ENCODE results near the gene DNAH14.
"Not testable (repeated sequence)": the region's sequence is repeated elsewhere in the genome, so short reads cannot be mapped to it uniquely, and the experiment has no call there.

DNAH14 gene

DNA sequence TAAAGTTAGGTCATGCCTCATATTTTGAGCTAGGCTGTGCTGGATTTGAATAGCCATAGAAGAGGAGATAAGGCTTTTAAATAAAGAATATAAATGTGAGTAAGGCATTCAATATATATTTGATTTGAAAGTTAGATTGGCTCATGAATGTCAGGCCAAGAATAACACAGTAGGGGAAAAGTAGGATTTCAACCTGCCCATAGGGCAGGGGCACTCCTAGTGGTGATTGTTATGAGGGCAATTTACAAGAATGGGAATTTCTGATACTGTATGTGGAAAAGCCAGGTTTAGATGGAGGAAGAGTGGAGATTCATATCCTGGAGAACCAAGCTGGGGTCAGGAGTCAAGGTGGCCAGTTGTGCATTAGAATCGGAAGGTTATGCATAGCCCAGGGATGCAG lies 74.9 kb downstream of the DNAH14 start:
- no peak for DNase-seq

DNA sequence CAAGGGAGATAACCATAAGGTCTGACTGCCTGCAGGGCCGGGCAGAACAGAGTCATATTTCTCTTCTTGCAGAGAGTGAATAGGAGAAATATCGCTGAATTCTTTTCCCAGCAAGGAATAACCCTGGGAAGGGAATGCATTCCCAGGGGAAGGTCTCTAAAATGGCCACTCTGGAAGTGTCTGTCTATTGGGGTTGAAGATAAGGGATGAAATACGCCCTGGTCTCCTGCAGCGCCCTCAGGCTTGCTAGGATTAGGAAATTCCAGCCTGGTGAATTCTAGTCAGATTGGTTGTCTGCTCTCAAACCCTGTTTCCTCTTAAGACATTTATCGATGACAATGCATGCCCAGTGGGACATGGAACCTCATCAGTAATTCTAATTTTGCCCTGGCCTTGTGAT lies 76.9 kb downstream of the DNAH14 start:
- DNase-seq, result not testable (repeated sequence)

DNA sequence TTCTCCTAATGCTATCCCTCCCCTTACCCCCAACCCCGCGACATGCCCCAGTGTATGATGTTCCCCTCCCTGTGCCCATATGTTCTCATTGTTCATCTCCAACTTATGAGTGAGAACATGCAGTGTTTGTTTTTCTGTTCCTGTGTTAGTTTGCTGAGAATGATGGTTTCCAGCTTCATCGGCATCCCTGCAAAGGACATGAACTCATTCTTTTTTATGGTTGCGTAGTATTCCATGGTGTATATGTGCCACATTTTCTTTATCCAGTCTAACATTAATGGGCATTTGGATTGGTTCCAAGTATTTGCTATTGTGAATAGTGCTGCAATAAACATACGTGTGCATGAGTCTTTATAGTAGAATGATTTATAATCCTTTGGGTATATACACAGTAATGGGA lies 78.6 kb downstream of the DNAH14 start:
- DNase-seq, result not testable (repeated sequence)

DNA sequence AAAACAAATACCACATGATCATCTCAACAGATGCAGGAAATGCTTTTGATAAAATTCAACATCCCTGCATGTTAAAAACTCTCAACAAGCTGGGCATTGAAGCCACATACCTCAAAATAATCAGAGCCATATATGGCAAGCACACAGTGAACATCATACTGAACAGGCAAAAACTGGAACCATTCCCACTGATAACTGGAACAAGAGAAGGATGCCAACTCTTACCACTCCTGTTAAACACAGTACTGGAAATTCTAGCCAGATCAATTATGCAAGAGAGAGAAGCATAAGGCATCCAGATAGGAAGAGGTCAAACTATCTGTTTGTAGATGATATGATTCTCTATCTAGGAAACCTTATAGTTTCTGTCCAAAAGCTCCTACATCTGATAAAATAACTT lies 91.6 kb downstream of the DNAH14 start:
- no peak for DNase-seq

DNA sequence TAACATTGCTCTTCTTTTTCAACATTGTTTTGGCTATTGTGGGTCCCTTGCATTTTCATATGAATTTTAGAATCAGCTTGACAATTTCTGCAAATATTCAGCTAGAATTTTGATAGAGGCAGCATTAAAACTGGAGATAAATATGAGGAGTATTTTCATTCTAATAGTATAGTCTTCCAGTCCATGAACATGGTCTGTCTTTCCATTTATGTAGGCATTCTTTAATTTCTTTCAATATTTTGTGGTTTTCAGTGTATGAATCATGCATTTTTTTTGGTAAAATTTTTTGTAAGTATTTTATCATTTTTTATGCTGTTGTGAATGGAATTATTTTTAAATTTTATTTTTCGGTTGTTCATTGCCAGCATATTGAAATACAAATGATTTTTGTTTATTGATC lies 97.2 kb downstream of the DNAH14 start:
- no peak for DNase-seq

DNA sequence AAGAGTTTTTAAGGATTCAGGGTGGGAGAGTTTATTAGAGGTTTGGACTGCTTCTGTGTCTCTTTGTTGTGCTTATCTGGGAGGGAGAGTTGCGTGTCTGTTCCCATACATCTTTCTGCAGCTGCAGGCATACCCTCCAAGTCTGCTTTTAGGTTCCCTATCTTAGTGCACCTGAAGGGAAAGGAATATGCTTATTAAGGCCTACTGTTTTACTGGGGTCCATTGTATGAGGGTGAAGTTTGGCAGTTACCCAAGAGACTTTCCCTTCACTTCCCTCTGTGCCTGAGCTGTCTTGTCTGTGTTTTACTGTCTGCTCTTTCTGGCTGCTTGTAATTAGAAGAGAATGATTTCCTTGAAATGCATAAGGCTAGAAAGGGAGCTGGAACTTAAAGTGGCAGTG lies 107.0 kb downstream of the DNAH14 start:
- DNase-seq, result not testable (repeated sequence)

DNA sequence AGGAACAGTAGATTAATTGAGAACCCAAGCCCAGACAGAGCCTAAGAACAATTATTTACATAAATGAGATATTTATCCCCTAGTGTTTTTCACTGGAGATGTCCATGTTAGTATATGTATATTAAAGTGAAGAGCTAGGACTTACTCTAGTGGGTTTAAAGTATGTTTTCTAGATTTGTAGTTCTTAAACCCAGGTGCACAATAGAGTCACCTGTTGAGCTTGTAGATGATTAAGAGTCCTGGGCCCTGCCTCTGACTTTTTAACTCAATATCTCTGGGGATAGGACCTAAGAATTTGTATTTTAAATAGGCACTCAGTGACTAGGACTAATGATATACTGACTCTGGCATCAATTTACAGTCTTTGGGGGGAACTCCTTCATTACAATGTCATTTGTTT lies 112.8 kb downstream of the DNAH14 start:
- DNase-seq, result no peak

DNA sequence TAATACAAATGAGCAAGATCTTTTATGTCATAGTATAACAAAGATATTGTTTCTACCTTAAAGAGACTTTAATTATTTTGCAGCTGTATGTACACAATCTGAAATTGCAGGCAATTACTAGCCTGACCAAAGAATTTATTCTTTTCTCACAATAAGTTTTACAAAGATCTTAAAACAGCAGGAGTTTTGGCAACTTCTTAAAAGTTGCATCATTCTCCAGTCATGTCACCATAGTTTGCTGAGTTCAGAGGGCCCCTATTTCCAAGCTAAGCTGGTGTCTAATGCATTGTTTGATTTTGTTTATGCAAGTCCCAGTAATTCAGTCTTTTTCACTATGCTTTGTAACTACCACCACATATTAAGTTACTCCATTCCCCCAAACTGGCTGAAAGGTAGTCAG lies 114.8 kb downstream of the DNAH14 start:
- peak; percentile 9 for DNase-seq

DNA sequence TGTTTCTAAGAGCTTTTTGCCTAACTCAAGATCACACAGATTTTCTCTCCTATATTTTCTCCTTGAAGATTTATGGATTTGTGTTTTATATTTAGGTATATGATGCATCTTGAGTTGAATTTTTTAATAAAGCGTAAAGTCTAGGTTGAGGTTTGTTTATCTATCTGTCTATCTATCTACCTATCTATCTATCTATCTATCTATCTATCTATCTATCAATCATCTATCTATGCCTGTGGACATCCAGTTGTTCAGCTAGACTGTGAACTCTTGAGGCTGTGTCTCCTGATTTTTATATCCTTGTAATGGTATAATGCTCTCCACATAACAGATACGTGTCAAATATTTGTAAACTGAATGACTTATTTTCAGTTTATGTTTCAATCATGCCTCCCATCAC lies 120.1 kb downstream of the DNAH14 start:
- no peak for DNase-seq

DNA sequence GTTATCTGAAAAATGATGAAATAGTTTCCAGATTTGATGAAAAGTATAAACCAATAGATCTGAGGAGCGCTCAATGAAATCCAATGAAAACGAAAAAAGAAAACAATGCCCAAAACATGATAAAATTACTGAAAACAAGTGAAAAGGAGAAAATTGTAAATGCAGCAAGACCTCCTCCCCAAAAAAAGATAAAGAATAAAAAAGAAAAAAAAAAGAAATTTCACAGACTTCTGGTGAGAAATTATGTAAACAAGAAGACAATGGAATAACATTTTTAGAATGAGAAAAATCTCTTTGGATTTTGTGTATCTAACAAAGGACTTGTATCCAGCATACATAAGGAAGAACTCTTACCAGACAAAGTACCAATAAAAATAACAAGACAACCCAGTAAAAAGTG lies 134.2 kb downstream of the DNAH14 start:
- no peak for DNase-seq

DNA sequence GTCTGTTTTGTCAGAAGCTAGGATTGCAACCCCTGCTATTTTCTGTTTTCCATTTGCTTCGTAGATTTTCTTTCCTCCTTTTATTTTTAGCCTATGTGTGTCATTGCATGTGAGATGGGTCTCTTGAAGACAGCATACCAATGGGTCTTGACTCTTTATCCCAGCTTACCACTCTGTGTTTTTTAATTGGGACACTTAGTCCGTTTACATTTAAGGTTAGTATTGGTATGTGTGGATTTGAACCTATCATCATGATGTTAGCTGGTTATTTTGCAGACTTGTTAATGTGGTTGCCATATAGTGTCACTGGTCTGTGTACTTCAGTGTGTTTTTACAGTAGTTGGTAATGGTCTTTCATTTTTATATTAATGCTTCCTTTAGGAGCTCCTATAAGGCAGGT lies 141.5 kb downstream of the DNAH14 start:
- DNase-seq, result no peak

DNA sequence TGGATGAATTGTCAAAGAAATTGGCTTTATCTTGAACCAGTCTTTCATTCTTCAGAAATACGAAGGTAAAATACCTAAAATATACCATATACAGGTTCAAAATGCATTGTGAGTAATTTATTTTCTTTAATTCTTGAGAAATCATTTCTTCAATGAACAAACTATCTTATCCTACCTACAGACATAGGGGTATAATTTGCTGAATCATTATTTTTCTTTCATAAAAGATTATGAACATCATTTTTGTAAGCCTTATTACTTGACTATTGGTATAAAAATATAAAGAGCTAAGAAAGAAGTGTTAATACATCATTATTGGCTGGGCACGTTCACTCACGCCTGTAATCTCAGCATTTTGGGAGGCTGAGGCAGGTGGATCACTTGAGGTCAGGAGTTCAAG lies 167.7 kb downstream of the DNAH14 start:
- DNase-seq, result no peak

DNA sequence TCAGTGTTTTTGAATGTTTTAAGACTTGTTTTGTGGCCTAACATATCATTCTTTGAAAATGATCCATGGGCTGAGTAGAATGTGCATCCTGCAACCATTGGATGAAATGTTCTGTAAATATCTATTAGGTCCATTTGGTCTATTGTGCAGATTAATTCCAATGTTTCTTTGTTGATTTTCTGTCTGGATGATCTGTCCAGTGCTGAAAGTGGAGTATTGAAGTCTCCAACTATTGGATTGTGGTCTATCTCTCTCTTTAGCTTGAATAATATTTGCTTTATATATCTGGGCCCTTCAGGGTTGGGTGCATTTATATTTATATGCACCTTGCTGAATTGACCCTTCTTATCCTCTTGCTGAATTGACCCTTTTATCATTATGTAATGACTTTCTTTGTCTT lies 181.5 kb downstream of the DNAH14 start:
- DNase-seq, result no peak

DNA sequence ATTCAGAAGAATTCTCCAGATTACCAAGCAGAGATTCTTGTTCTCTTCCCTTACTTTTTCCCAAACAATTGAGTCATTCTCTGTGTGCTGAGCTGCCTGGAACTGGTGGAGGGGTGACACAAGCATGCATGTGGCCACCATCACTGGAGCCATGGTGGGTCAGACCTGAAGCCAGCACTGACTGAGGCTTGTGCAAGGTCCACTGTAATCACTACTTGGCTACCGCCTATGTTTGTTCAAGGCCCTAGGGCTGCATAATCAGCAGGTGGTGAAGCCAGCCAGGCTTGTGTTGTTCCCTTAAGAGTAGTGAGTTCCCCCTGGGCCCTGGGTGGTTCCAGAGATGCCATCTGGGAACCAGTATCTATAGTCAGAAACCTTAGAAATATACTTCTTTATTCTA lies 183.8 kb downstream of the DNAH14 start:
- no peak for DNase-seq

DNA sequence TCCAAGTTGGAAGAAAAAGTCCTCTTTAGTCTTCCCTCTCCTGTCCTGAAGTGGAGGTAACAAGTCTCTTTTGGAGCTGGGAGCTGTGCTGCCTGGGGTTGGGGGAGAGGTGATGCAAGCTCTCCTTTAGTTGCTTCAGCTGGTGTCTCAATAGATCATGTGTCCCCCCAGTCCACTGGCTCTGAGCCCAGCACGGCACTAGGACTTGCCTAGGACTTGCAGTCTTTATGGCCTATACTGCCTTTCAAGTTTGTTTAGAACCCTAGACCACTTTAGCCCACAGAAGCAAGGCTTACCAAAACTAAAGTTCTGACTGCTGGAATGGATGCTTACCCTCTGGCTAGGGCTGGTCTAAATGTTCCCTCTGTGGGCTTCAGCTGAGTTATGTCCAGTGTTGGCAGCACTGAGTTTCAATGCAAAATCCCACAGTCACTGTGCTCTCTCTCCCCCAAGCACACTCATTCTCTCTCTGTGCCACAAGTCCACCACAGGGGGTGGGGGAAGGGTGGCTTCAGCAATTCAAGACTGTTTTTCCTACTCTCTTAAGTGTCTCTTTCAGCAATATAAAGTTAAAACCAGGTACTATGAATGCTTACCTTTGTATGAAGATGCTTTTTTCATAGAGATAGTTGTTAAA lies 185.0 kb downstream of the DNAH14 start:
- DNase-seq, result peak; percentile 30

DNA sequence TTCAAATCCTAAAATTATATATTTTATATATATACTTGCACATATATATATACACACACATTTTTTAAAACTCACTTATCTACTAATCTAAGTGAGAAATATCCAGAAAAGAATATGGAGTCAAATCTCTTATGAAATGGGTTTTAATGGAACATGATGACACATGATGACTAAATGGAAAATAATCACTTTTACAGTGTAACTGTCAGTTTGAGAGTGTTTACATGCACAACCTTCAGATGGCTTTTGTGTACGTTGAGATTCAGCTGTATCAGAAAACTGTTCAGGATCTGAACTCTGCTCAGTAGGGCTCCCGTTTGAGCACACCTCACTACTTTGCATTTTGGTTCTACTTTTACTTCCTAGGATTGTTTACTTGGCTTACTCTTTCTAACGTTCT lies 189.8 kb downstream of the DNAH14 start:
- no peak for DNase-seq

DNA sequence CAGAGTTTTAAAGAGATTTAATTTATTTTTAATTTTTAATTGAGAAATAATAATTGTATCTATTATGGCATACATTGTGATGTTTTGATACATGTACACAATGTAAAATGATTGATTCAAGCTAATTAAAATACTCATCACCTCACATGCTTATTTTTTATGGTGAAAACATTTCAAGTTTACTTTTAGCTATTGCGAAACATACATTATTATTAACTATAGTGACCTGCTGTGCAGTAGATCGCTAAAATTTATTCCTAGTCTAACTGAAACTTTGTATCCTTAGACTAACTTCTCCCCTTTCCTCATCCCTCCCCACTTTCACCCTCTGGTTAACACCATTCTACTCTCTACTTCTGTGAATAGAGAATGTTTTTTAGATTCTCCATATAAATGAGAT lies 191.6 kb downstream of the DNAH14 start:
- no peak for DNase-seq

DNA sequence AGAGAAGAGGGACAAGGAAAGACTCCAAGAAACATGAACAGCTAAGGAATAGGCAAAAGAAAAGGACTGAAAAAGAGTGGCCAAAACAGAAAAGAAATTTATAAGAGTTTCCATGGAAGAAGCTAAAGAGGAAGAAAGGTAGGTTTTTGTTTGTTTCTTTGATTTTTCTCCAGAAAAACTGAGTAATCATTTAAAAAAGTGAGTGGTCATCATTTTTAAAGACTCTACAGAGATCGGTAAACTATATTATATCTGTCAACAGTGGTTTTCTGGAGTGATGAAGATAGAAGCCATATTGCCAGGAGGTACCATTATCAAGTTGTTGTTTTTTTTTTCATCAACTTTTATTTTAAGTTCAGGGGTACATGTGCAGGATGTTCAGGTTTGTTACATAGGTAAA lies 202.4 kb downstream of the DNAH14 start:
- DNase-seq, result no peak

DNA sequence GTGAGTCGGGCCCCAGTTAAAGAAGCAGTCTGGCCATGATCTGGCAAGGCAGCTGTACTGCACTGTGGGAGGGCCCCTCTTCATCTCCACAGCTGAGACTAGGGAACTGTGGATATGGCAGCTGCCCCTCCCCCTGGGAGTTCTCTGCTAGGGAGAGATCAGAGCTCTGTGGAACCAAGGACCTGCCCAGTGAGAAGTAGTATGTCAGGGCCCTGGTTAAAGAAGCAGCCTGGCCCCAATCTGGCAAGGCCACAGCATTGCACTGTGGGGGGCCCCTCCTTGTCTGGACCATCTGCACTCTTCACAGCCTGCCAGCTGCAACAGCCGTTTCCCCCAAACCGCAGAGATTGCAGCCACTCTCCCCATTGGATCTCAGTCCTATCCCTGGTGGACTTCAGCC lies 208.5 kb downstream of the DNAH14 start:
- DNase-seq, result no peak

DNA sequence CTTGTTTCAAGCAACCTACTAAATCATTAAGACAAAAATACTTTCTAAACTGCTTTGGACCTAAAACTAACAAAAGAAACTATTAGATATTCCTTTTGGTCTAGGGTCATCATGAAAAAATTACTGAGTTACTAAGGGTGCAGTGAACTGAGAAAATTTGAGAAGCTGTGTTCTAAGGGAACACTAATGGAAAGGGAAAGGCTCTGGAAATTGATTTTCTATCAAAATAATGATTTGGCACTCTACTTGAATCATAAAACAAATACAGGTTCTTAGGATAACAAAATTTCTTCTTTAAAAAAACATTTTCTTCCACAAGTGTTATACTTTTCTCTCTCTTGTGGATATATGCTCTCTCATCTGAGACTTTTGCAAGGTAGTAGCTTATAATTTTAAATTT lies 213.5 kb downstream of the DNAH14 start:
- DNase-seq, result no peak

DNA sequence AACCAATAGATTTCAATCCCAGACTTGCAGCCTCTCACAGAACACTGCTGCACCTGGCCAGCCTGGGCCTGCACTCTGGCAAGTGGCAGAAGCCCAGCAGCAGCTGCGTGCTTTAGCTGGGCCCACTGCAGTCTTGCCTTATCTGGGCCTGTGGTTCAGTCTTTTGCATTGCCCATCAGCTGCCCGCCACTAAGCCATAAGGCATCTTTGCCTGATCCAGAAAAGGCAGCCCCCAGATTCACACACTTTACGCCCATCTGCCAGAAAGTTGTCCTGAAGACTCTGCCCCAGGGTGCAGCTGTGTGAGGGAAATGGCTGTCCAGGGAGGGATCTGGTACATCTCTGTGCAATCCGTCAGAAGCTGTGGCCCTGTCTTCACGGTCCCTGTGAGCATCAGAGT lies 217.0 kb downstream of the DNAH14 start:
- no peak for DNase-seq

DNA sequence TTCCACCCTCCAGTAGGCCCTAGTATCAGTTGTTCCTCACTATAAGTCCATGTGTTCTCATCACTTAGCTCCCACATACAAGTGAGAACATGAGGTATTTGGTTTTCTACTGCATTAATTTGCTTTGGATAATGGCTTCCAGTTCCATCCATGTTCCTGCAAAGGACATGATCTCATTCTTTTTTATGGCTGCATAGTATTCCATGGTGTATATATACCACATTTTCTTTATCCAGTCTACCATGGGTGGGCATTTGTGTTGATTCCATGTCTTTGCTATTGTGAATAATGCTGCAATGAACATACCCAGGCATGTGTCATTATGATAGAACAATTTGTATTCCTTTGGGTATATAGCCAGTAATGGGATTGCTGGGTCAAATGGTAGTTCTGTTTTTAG lies 218.3 kb downstream of the DNAH14 start:
- DNase-seq, result not testable (repeated sequence)

DNA sequence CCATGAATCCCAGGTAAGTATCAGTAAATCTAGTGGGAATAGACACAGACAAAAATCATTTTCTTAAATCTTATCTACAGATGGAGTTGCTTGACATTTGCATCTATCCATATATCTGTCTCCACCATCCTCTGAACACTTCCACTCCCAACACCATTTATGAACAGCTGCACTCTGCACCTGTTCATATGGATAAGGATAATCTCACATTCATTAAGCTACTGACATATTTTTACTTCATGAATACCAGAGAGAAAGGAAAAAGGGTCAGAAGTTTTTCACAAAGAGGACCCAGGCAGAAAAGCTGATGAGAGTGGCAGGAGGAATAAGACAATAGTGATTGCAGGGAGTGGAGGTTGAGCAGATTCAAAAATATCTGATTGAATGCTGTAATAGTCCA lies 222.6 kb downstream of the DNAH14 start:
- DNase-seq, result no peak

DNA sequence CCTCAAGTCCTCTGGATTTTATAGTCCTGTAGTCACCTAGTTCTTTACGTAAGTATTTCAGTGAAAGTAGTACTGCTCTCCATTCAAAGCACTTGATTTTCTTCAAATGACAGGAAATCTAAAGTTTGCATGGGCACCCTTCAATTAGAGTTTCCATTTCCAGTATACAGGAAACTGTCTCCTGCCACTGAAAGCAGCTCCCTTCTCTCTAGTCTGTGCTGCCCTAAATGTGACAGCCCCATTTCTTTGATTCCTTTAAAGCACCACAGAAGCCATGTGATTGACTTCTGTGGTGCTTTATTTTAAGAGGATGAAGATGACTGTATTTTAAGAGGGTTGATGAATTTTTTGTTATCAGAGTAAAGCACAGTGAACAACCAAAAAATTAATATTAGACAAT lies 226.1 kb downstream of the DNAH14 start:
- DNase-seq, result no peak

DNA sequence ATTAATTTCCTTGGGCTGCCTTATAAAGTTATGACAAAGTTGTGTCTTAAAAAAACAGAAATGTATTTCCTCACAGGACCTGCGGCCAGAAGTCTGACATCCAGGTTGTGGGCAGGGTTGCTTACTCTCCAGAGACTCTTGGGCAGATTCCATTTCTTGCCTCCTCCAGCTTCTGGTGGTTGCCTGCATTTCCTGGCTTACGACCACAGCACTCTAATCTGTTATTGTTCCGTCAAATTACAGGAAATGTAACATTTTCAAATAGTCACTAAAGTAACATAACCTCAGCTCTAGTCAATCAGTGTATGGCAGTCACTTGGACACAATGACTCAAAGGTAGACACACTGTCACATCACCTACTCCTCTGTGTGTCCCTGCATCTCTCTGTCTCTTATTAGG lies 226.8 kb downstream of the DNAH14 start:
- peak; percentile 3 for DNase-seq

DNA sequence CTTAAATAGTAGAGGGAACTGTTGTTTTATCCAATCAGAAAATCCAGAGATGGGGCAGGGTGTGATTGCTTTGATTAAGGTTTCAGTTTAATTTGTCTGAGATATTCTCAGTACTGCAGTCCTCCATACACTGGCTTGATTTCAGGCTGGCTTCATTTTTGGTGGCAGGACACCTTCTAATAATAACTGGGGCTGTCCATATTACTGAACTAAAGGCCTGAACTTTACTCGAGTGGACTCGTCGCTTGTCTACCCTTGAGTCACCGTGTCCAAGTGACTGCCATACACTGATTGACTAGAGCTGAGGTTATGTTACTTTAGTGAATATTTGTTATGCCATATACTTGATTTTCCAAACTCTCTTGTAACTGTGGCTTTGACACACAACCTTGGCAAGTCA lies 228.8 kb downstream of the DNAH14 start:
- no peak for DNase-seq
